Measurements from ENCODE around the gene C3.

Gene C3

DNA sequence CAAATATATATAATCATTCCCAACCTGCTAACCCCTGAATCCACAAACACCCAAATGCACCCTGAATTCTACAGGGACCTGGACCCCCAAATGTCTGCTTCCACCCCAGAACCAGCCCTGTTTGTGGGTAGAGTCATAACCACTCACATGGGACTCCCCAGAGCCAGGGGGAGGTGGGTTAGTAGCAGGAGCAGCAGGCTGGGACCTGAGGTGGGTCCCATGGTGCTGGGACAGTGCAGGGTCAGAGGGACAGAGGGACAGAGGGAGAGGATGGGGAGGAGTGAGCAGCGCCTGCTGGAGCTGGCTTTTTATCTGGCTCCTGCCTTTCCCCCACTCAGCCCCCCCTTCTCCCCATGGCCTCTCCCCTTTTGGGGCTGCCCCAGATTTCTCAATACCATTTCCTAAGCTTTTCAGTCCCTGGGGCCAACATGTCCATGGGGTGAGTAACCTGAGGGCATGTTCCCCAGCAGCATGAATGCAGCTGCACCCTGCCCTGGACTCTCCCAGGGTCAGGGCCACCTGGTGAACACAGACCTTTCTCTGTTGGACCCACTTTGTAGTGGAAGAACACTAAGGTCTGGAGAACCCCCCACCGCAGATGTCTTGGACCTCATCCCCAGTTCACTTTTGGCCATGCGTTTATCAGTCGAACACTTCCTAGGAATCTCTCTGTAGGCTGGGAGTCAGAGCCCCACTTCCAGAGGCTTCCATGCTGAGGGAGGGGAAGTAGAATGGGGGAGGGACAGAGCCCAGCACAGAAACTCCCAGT lies at the start of gene C3:
Gene C3 (minus strand): TSS at position 282 of the 769 bp plus-strand sequence. CDS start 61 bp downstream, at position 221.
- Histone ChIP-seq H3K4me2 (ENCODE audit: low read depth, low read length, poor library complexity, severe bottlenecking) (no peak within 1 kb of the TSS), H2AFZ (ENCODE audit: low read length) (no peak within 1 kb of the TSS), H3K4me3 (ENCODE audit: low read length, poor library complexity, severe bottlenecking) (no peak within 1 kb of the TSS), H3K36me3 (ENCODE audit: insufficient read depth, low read length) (no peaks in the 10 kb centered on the region), H3K9me3 (ENCODE audit: insufficient read depth, low read depth, low read length) (no peaks in the 10 kb centered on the region), H3K79me2 (ENCODE audit: insufficient read depth, low read length) (no peaks in the 10 kb centered on the region), H3K9ac (ENCODE audit: low read depth, low read length, poor library complexity, severe bottlenecking) (no peak within 1 kb of the TSS), H3F3A (ENCODE audit: low read depth) (no peaks in the 10 kb centered on the region), H3K27me3 (ENCODE audit: insufficient read depth, low read length, poor library complexity, severe bottlenecking) (no peaks in the 10 kb centered on the region), H3K9me2 (replicated peaks; ENCODE audit: low read depth, low read length) (no peaks in the 10 kb centered on the region), H4K20me1 (ENCODE audit: insufficient read depth, low read length, poor library complexity, severe bottlenecking) (no peaks in the 10 kb centered on the region), H3K4me1 (ENCODE audit: insufficient read depth, low read length, poor library complexity, severe bottlenecking) (no peaks in the 10 kb centered on the region)
- TF ChIP-seq, protein P1, sequence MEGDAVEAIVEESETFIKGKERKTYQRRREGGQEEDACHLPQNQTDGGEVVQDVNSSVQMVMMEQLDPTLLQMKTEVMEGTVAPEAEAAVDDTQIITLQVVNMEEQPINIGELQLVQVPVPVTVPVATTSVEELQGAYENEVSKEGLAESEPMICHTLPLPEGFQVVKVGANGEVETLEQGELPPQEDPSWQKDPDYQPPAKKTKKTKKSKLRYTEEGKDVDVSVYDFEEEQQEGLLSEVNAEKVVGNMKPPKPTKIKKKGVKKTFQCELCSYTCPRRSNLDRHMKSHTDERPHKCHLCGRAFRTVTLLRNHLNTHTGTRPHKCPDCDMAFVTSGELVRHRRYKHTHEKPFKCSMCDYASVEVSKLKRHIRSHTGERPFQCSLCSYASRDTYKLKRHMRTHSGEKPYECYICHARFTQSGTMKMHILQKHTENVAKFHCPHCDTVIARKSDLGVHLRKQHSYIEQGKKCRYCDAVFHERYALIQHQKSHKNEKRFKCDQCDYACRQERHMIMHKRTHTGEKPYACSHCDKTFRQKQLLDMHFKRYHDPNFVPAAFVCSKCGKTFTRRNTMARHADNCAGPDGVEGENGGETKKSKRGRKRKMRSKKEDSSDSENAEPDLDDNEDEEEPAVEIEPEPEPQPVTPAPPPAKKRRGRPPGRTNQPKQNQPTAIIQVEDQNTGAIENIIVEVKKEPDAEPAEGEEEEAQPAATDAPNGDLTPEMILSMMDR (conservative IDR thresholded peaks at IDR 0.05; ENCODE audit: low read length) = no peak
- no peak for TF ChIP-seq EZH2phosphoT487 (IDR thresholded peaks at IDR 0.05; ENCODE audit: borderline replicate concordance)

DNA sequence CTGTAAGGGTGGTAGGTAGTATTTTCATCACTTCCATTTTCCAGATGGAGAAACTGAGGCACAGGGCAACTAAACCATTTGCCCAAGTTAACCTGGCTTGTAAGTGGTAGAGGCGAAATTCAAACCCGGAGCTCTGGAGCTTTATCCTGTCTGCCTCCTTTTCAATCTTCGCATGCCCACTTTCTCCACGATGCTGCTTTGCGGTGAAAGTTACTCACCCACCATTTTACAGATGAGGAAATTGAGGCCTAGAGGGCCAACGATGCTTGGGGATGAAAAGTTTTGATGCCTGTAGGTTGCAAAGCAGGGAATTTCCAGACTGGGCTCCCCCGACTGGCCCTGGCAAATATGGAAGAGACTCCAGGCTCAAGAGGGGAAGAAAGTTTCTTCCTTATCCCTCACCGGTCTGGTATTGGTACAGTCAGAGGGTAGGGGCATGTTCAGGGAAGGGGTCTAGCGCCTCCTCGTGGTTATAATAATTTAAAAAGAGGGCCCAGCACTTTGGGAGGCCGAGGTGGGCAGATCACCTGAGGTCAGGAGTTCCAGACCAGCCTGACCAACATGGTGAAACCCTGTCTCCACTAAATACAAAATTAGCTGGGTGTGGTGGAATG lies 48.7 kb upstream of the C3 start:
- no peaks in the 10 kb centered on the region for H3K9me3 ChIP-seq (ENCODE audit: insufficient read depth, low read depth, low read length)
- no peak for TF ChIP-seq EZH2phosphoT487 (IDR thresholded peaks at IDR 0.05; ENCODE audit: borderline replicate concordance)
- TF ChIP-seq, protein P1 (conservative IDR thresholded peaks at IDR 0.05; ENCODE audit: low read length) = peak; percentile 59
- no peaks in the 10 kb centered on the region for H3K36me3 ChIP-seq (ENCODE audit: insufficient read depth, low read length)
- no peaks in the 10 kb centered on the region for H3K9me2 ChIP-seq (replicated peaks; ENCODE audit: low read depth, low read length)
- H3K4me3 ChIP-seq (ENCODE audit: low read length, poor library complexity, severe bottlenecking) = no peak overlapping the region
- no peak overlapping the region for H2AFZ ChIP-seq (ENCODE audit: low read length)
- peaks cover 14% of the 10 kb centered on the region; the same call in 1 of the 2 replicates for H3K79me2 ChIP-seq (ENCODE audit: insufficient read depth, low read length)
- H3K27me3 ChIP-seq (ENCODE audit: insufficient read depth, low read length, poor library complexity, severe bottlenecking) = no peaks in the 10 kb centered on the region
- no peak overlapping the region for H3K4me2 ChIP-seq (ENCODE audit: low read depth, low read length, poor library complexity, severe bottlenecking)
- peaks cover 10% of the 10 kb centered on the region; the same call in 1 of the 2 replicates for H3F3A ChIP-seq (ENCODE audit: low read depth)
- peaks cover 13% of the 10 kb centered on the region for H3K4me1 ChIP-seq (ENCODE audit: insufficient read depth, low read length, poor library complexity, severe bottlenecking)
- H4K20me1 ChIP-seq (ENCODE audit: insufficient read depth, low read length, poor library complexity, severe bottlenecking) = peaks cover 12% of the 10 kb centered on the region
- no peak overlapping the region for H3K9ac ChIP-seq (ENCODE audit: low read depth, low read length, poor library complexity, severe bottlenecking)

DNA sequence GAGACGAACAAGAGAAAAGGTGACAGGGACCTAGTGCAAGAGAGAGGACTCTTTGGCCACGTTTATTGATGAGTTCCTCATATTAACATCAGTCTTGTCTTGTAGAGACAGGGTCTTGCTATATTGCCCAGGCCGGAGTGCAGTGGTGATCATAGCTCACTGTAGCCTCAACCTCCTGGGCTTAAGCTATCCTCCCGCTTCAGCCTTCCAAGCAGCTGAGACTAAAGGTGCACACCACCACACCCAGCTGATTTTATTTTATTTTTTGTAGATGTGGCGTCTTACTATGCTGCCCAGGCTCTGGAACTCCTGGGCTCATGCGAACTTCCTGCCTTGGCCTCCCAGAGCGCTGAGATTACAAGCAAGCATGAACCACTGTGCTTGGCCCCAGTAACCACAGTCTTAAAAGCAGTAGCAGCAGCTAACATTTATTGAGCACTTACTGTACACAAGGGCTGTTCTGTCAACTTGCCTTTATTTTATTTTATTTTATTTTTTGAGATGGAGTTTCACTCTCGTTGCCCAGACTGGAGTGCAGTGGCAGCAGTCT lies 47.9 kb upstream of the C3 start:
- Histone ChIP-seq H3F3A (ENCODE audit: low read depth) (peaks cover 10% of the 10 kb centered on the region; the same call in 1 of the 2 replicates), H3K27me3 (ENCODE audit: insufficient read depth, low read length, poor library complexity, severe bottlenecking) (no peaks in the 10 kb centered on the region), H3K79me2 (ENCODE audit: insufficient read depth, low read length) (peaks cover 6% of the 10 kb centered on the region; the same call in 1 of the 2 replicates), H3K4me1 (ENCODE audit: insufficient read depth, low read length, poor library complexity, severe bottlenecking) (peaks cover 13% of the 10 kb centered on the region), H4K20me1 (ENCODE audit: insufficient read depth, low read length, poor library complexity, severe bottlenecking) (peaks cover 4% of the 10 kb centered on the region), H3K4me2 (ENCODE audit: low read depth, low read length, poor library complexity, severe bottlenecking) (peak overlapping the region; percentile 92), H2AFZ (ENCODE audit: low read length) (no peak overlapping the region), H3K4me3 (ENCODE audit: low read length, poor library complexity, severe bottlenecking) (no peak overlapping the region), H3K9me3 (ENCODE audit: insufficient read depth, low read depth, low read length) (no peaks in the 10 kb centered on the region), H3K9ac (ENCODE audit: low read depth, low read length, poor library complexity, severe bottlenecking) (no peak overlapping the region), H3K9me2 (replicated peaks; ENCODE audit: low read depth, low read length) (no peaks in the 10 kb centered on the region), H3K36me3 (ENCODE audit: insufficient read depth, low read length) (no peaks in the 10 kb centered on the region)
- no peak for TF ChIP-seq EZH2phosphoT487 (IDR thresholded peaks at IDR 0.05; ENCODE audit: borderline replicate concordance)
- TF ChIP-seq, protein P1 (conservative IDR thresholded peaks at IDR 0.05; ENCODE audit: low read length) = no peak

All from Loucy (cell line).